ENCODE measurements around the gene SLC25A27.
"Not testable (repeated sequence)": the region's sequence is repeated elsewhere in the genome, so short reads cannot be mapped to it uniquely, and the experiment has no call there.

Gene SLC25A27

GRCh38 chr6:46652603-46653438 lies at the start of gene SLC25A27, which contains the start of gene CYP39A1:
TSS of gene SLC25A27 (plus strand) at chr6:46652975. CDS start at chr6:46653193, 218 bp downstream.
TSS of gene CYP39A1 (minus strand) at chr6:46652818. CDS start at chr6:46652582, 236 bp downstream.
- DNase-seq = peak; percentile 54

- no peak for DNase-seq
These were observed 47.5 kb upstream of the SLC25A27 start for GRCh38 chr6:46605091-46605797.

- DNase-seq = no peak
These were observed 46.4 kb upstream of the SLC25A27 start for GRCh38 chr6:46606338-46606737.

- DNase-seq = no peak
These were observed 41.8 kb upstream of the SLC25A27 start for GRCh38 chr6:46610862-46611553.

GRCh38 chr6:46612645-46613044 lies 40.1 kb upstream of the SLC25A27 start:
- no peak for DNase-seq

GRCh38 chr6:46618726-46619125 lies 34.0 kb upstream of the SLC25A27 start:
- DNase-seq = no peak

GRCh38 chr6:46626228-46626909 lies 26.4 kb upstream of the SLC25A27 start:
- DNase-seq = no peak

GRCh38 chr6:46626976-46627375 lies 25.8 kb upstream of the SLC25A27 start:
- no peak for DNase-seq

- no peak for DNase-seq
These were observed 24.3 kb upstream of the SLC25A27 start for GRCh38 chr6:46628498-46628897.

GRCh38 chr6:46628976-46629375 lies 23.8 kb upstream of the SLC25A27 start:
- DNase-seq = no peak

GRCh38 chr6:46629691-46630090 lies 23.1 kb upstream of the SLC25A27 start:
- DNase-seq = no peak

GRCh38 chr6:46632053-46632452 lies 20.7 kb upstream of the SLC25A27 start:
- no peak for DNase-seq

- no peak for DNase-seq
These were observed 17.3 kb upstream of the SLC25A27 start for GRCh38 chr6:46635462-46635861.

GRCh38 chr6:46637145-46637544 lies 15.6 kb upstream of the SLC25A27 start:
- no peak for DNase-seq

GRCh38 chr6:46637933-46638332 lies 14.8 kb upstream of the SLC25A27 start:
- DNase-seq = no peak

- no peak for DNase-seq
These were observed 14.1 kb upstream of the SLC25A27 start for GRCh38 chr6:46638650-46639049.

- no peak for DNase-seq
These were observed 9.6 kb upstream of the SLC25A27 start for GRCh38 chr6:46642928-46643751.

GRCh38 chr6:46645265-46645664 lies 7.5 kb upstream of the SLC25A27 start:
- no peak for DNase-seq

- not testable (repeated sequence) for DNase-seq
These were observed 4.7 kb upstream of the SLC25A27 start for GRCh38 chr6:46648108-46648507.

GRCh38 chr6:46648869-46649492 lies 3.8 kb upstream of the SLC25A27 start:
- DNase-seq = no peak

- no peak for DNase-seq
These were observed 1.8 kb upstream of the SLC25A27 start for GRCh38 chr6:46651006-46651405.
